ENCODE results near the gene HPCA.

HPCA gene

DNA sequence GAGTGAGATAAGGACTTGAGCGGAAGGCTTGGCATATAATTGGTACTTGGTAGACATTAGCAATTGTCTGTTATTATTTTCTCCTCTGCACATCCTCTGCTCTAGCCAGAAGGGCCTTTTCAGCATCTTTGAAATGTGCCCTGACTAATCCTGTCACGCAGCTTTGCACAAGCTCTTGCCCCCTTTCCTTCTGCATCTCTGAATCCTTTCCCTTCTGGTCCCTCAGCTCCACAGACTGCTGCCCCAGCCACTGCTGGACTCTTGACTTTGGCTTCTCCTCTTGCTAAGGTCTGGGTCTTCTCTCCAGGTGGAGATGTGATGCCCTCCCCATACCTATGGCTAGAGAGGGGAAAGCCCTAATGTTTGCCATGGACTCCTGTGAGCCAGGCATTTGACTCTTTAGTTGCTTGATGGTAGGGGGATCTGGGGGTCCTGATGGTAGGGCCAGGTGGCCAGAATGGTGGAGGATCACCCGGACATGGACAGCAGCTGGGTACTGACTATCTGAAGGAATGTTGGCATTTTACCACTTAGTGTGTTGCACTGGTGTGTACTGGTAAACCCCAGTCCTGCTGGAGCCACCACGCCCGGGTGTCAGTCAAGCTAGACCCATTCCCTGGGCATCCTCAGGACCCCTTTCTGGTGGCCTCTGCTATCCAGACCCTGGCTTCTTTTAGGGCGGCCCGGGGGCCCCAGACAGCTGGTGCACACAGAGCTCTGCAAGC is 4.4 kb downstream of the HPCA start:
- DNase-seq: no peak

DNA sequence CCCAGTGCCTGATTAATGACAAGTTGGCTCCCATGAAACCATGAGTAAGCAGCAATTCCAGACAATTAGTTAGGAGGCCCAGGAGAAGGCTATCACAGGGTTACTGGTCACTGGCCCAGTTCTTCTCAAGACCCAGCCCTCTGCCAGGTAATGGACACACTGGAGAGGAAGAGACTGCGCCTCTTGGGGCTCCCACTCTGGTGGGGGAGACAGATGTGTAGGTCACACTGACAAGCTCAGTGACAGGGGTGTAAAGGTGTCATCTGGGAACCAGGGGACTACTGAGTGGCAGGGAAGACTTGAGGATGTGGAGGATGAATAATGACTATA is 4.9 kb downstream of the HPCA start:
- DNase-seq: no peak

DNA sequence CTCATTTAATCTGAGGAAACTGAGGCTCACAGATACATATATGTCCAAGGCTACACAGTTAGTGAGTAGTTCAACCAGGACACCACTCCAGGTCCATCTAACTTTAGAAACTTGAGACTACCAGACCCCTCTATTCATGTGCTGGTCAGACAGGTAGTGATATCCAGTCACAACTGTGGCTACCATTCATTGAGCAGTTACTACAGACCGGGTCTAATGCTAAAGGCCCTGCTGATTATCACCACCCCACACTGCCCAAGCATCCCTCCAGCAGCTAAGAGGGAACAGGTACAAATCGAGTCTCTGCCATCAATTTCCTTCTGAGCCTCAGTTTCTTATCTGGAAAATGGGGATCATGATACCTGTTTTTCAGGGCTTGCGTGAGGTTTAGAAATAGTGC is 5.3 kb downstream of the HPCA start:
- DNase-seq: no peak

DNA sequence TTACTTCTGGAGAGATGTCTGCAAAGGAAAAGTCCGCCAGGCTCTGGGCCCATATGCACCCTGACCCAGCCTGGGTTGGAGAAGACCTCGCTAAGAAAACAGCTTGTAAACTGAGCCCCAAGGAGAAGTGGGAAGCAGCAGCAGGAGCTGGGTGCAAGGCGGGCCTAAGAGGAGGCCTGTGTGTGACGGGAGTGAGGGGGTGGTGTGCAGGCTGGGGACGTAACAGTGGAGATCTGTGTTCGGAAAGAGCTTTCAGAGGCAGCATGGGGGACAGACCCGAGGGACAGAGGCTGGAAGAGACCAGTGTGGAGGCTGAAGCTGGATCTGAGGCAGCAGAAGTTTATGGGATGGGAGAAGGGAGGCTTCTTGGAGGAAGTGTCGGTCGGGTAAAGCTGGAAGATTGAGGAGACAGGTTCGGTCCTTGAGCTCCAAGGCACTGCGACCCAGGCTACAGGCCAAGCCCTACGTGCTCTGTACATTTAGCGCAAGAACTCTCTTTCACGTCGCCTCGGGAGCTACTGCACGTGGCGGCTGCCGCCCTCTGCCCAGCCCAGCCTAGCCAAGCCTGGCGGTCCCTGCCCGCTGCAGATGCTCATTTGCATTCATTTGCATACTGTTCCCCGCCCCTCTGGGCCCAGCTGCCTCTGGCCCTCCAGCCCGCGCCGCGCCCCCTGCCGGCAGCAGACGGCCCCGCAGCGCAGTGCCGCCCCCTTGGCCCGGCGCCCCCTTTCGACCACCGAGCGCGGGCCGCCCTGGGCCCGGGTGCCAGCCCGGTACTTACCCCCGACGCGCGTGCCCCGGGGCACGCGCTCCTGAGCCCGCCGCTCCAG is 6.3 kb downstream of the HPCA start:
- peak; percentile 39 to 66 for DNase-seq

DNA sequence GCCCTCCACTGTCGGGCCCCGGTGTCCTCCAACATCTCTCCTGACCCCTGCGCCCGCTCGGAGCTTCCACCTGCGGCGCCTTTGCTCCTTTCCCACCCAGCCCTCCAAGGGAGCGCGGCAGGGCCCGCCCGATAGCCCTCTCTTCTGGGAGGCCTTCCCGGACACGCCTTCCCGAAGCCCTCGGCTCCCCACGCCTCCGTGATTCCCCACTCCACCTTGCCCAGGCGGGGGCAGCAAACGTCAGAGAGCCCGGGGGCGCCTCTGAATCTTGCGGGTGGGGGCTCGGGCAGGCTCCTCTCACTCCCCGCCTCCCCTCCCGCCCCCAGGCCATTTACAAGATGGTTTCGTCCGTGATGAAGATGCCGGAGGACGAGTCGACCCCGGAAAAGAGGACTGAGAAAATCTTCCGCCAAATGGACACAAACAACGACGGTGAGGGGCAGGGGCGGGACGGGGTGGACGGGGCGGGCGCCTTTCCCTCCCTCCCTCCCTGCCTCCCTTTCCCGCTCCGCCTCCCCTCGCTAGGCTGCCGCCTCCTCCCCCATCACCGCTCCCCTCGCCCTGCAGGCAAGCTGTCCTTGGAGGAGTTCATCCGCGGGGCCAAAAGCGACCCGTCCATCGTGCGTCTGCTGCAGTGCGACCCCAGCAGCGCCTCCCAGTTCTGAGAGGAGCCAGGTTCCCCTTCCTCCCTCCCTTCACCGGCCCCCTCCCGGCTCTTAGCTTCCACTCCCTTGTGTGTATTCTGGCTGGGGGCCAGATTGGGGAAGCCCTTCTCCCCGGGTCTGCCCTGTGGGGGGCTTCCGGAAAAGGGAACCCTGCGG is 7.1 kb downstream of the HPCA start:
- peak in 1 of 2 donors; percentile 33 for DNase-seq

DNA sequence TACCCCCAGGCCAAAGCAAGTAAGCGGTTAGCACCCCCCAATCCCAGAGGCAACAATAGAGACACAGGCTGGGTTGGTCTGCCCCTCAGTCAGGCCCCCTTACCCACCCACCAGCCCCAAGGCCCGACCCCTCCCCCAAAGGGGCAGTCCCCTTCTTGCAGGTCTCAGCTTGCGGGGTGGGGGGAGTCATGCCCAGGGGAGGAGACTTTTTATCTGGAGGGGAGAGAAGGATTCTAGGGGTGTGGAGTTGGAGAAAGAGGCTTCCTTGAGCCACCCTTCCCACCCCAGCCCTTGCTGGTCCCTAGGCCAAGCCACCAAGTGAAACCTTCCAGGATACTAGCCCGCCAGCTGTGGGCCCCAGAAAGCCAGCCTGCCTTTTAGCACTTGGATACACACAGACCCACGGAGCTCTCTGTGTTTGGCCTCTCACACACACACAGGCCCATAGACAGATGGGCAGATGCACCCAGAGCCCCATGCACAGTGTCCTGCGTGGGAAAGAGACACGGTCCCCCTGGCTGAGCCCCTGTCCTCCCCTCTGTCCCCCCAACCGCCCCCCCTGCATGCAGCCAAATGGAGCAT is 7.8 kb downstream of the HPCA start:
- DNase-seq: no peak

DNA sequence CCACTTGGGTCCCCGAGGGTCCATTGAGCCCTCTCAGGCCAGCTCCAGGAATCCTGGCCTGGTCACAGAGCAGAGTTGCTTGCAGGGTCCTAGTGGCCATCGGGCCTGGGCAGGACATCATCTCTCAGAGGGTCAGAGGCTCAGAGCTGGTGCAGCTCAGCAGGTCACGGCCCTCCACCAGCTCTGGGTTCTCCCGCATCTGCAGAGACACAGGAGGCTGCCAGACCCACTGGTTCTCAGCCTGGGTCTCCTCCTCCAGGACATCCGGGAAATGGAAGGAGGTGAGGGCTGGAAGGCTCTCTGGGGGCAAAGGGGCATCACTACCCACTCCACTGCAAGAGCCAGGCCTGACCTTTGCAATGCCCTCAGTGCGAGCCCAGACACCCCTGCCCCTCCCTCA is 8.4 kb downstream of the HPCA start:
- DNase-seq: no peak

DNA sequence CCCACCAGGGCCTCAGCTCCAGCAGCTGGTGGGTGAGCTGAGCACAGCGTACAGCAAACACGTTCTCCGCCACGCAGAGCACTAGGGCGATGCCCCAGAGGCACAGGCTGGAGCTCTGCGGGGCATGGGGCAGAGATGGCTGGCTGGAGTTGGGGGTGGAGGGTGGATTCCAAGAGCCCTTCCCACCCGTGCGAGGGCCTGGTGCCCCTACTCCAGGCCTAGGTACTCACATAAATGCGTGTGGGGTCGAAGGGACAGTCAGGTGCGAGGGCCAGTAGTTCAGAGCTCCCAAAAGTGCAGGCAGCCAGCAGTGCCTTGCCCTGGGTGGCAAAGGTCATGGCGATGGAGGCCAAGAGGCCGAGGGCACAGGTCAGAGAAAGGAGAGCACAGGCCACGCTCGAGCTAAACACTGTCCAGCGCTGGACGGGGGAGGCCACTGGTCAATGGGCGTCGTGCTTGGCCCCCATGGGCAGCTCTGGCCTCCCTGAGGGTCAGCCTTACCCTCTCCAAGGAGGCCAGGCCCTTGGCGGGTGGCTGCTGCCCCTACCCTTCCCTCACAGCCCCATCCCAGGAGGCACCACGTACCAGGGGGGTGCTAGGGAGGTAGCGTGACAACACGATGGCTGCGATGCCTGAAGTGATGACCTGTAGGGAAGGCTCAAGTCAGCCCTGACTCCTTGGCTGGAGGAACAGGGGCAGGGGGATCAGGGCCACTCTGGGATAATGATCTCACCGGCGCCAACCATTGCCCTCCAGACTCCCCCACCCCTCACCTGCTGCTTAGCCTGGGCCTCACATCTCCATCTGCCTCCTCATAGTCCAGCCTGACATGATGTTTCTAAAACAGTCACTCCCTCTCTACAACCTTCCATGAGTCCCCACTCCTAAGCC is 9.3 kb downstream of the HPCA start:
- DNase-seq: no peak

DNA sequence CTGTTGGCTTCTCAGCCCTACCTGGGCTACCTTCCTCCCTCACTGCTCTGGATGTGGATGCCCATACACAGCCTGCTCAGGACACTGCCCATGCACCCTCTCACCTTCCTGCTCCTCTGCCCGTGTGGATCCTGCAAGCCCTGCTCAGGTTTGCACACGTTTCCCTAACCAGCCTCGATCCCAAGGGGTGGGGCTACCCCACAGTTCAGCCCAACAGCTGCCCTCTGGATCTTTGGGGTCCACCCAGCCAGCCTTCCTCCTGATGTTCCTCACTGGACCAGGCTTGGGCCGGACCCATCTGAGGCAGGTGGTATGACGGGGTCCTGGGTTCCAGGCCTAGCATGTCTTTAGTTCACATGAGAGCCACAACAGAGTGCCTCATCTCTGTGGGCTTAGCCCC is 10.2 kb downstream of the HPCA start:
- DNase-seq: no peak

DNA sequence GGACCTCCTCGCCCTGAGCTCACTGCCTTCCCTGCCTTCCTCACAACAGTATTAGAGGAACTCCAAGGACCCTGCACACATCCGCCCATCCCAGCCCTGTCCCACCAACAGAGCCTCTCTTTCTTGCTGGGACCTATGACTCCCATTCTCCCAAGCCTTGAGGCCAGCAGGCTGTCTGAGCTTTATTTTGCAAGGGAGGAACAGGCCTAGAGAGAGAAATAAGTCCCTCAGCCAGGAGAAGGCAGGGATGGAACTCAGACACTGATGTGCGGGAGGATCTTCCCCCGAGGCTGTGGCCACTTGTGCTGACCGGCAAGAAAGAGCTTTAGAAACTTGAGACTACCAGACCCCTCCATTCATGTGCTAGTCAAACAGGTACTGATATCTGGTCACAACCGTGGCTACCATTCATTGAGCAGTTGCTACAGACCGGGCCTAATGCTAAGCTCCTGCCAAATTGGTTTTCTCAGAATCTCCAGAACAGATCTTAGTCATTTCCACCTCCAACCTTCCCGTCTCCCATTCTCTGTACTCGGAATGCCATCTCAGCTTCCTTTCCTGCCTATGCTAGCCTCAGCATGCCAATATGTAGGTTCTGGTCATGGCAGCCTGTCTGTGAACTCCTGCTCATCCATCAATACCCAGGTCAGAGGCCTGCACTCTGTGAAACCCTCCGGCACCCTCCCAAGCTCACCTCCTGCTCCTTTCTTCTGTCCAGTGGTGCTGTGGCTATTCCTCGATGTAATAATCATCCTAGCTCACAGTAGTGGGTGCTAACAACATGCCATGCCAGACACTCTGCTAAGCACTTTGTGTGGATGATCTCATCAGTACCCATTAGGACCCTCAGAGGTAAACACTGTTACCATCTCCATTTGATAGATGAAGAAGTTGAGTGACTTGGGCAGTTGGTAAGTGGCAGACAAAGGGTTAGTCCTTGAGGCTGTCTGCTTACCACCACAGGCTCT is 11.1 kb downstream of the HPCA start:
- DNase-seq: no peak

DNA sequence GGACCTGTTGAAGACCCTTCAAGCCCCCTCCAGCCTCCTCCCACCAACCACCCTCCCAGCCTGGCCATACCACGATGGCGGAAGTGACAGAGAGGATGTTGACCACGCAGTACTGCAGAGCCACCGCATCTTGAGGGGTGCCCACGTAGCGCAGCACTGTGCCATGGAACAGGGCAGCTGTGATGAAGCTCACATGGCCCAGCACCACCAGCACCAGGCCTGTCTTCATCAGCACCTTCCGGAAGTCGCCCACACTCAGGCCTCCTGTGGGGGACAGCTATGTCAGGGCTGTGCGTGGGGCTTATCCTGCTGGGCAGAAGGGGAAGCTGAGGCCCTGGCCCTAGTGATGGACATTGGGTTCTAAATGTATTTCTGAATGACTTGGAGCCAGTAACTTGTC is 11.8 kb downstream of the HPCA start:
- no peak for DNase-seq

DNA sequence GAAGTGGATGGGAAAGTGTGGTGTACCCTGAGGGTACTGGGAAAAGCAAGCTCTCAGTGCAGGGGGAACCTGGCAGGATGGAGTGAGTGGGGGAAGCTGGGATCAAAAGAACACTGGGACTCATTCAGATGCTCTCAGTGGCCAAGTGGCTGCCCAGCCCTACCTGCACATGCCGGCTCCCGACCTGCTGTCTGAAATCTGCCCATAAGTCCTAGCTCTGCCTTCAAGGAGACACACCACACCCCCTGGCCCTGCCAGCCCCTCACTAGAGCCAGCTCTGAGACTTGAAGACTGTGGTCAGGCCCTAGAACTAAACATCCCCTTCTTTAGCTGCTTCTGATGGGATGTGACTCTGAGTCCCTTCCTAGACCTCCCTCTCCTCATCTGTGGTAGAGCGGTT is 12.7 kb downstream of the HPCA start:
- no peak for DNase-seq

DNA sequence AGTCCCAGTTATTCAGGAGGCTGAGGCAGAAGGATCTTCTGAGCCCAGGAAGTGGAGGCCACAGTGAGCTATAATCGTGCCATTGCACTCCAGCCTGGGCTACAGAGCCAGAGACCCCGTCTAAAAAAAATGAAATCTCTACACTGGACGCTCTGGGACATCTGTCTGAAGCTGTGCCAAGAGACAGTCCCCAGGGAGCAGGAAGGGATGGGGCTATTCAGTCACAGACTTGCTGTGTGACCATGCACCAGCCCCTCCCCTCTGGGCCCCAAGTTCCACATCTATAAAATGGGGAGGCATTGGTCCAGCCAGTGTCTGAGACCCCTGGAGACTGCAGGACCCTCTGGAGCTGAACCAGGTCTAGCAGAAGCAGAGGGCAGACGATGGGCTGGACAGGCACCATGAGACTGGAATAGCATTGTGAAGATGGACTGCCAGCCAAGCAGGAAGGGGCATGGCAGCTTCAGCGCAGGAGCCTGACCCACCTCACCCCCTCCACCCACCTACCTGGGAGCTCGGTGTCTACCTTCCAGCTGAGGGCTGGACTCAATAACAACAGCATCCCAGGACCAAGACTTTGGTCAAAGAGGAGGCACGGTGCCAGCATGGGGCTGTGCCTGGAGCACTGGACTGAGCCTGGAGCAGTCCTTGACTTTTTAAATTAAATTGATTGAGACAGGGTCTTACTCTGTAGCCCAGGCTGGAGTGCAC is 13.4 kb downstream of the HPCA start:
- DNase-seq: no peak

DNA sequence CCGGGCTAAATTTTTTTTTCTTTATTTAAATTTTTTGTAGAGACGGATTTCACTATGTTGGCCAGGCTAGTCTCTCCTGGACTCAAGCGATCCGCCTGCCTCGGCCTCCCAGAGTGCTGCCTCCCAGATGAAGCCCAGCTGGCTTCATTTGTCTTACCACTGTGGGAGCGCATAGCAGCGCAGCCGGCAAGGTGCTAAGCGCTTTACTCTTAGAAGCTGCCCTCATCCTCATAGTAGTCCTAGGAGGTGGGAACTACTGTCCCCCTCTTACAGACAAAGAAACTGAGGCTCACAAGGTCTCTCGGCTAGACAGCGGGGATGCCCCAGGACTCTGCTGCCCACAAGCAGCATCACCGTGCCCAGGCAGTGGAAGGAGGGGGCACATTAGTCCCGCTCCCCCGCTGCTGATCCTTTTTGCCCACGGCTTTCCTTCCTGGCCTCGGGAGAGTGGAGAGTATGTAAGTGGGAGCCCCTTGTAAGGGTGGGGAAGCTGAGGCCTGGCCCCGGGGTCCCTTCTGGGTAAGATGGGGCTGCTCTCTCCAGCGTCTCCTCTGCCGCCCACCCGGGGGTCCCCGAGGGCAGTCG is 14.2 kb downstream of the HPCA start:
- DNase-seq: no peak

DNA sequence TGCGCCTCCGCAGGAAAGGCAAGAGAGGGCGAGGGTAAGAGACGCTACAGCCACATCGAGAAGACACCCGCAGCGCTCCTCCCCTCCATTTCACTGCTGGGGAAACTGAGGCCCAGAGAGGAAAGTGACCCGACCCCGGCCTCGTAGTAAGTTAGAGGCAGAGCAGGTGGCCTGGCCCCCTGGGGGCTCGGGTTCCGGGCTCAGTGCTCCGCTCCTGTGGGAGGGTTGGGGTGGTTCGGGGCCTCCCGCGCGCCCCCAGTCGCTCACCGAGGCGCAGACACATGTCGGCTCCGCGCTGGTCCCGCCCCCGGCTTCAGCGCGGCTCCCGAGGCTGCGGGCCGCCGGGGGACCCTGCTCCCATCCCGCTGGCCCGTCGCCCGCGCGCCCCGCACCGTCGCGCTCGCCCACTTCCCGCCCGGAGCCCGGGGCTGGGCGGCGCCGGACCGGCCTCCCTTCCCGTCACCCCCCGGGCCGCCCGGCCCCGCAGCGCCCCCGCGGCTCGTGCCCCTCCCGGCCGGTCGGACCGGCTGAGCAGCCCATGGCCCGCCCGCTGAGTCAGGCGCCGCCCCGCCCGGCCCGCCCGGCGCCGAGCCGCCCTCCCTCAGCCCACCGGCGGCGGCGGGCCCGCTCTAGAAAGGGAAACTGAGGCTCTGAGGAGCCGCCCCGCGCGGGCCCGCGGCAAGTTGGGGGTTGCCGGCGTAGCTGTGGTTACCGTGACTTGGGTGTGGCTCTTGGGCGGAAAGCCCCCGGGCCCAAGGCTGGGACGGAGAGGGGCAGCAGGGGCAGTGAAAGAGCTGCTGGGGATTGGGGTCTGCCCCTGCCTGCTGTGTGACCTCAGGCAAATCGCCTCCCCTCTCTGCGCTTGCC is 14.9 kb downstream of the HPCA start, which contains the start of gene TMEM54:
TMEM54 (minus strand) TSS at position 434 of the 867 bp plus-strand sequence; CDS start at position 283, 151 bp downstream.
- DNase-seq: peak in 1 of 2 donors; percentile 35

DNA sequence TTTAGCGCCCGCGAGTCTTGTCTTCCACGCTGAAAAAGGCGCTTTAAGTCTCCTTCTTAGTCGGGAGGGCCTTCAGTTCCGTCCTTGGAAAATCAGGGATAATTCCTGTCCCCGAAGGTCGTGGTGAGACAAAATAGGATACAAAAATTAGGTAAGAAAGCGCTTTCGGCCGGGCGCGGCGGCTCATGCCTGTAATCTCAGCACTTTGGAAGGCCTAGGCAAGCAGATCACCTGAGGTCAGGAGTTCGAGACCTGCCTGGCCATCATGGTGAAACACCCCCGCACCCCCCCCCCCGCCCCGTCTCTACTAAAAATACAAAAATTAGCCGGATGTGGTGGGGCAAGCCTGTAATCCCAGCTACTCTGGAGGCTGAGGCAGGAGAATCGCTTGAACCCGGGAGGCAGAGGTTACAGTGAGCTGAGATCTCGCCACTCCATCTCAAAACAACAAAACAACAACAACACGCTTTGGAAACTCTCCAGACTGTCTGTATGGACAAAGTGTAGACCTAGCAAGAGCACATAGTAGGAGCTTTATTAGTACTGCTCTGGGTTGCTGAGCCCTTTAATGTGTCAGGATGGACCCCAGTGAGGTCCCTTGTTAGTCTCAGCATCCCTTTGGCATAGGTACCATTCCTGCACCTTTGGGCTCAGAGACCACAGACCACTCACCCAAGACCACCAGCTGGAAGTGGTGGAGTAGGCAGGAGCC is 15.7 kb downstream of the HPCA start:
- DNase-seq: no peak

DNA sequence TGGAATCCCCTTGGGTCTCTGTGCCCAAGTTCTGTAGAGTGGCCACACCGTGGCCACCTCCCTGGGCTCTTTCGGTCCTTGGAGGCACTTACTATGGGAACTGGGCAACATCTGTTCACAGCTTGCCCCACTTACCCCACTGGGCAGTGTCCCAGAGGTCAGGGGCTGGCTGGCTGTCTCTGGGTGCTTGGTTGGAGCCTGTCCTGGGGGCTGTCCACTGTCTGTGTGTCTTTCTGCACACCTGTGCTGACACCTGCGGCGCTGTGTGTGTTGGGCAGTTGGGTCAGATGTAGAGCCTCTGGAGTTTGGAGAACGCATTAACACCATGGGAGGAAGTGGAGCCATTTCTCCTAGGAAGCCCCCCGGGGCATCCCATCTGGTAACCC is 16.2 kb downstream of the HPCA start:
- no peak for DNase-seq

All from stimulated activated CD4-positive, alpha-beta T cell treated with anti-CD3 and anti-CD28 coated beads, Interleukin-2, amount 100 ng/mL, for 24 hours (primary cell).